Measurements from ENCODE around the gene ITGB4. TPM values are rescaled to one million over a fixed set of nuclear protein-coding genes. Genes with fewer than 3 reads are reported as not detected.

ITGB4 gene
- total RNA-seq, 2 experiments from 2014 or later: 0.81 to 1.3 TPM

GRCh38 chr17:75692976-75693375, 28.3 kb upstream of the ITGB4 start:
- ChIA-PET POLR2A (no interaction called here), CTCF (no interaction called here)
- Mint-ChIP-seq H3K36me3 (ENCODE audit: low read depth) (peaks cover 78% of the 10 kb centered on the region), H3K9me3 (no peaks in the 10 kb centered on the region), H3K4me3 (no peak overlapping the region), H3K4me1 (ENCODE audit: low read depth) (peaks cover 38% of the 10 kb centered on the region), H3K27me3 (no peaks in the 10 kb centered on the region), H3K27ac (no peak overlapping the region)
- H3K27ac ChIP-seq (ENCODE audit: low read depth in 1 of 2, low read length in 2 of 2): no peak overlapping the region
- H3K4me3 ChIP-seq (ENCODE audit: low read length): no peak overlapping the region
- peaks cover 33% of the 10 kb centered on the region for H3K4me1 ChIP-seq (ENCODE audit: insufficient read depth, low read length)
- no peaks in the 10 kb centered on the region for H3K9me3 ChIP-seq (ENCODE audit: control insufficient read depth in 1 of 2, insufficient read depth in 1 of 2, low read length in 2 of 2)
- peaks cover 71% of the 10 kb centered on the region for H3K36me3 ChIP-seq (ENCODE audit: insufficient read depth, low read length)
- TF ChIP-seq CTCF (IDR thresholded peaks at IDR 0.05): no peak
- H3K27me3 ChIP-seq (ENCODE audit: control insufficient read depth in 1 of 2, insufficient read depth in 2 of 2, low read length in 2 of 2): no peaks in the 10 kb centered on the region
- ATAC-seq (ENCODE audit: poor library complexity) (no peak), DNase-seq (no peak)
- intact Hi-C loops (cut with DNase I, micrococcal nuclease): no loop called here

DNA sequence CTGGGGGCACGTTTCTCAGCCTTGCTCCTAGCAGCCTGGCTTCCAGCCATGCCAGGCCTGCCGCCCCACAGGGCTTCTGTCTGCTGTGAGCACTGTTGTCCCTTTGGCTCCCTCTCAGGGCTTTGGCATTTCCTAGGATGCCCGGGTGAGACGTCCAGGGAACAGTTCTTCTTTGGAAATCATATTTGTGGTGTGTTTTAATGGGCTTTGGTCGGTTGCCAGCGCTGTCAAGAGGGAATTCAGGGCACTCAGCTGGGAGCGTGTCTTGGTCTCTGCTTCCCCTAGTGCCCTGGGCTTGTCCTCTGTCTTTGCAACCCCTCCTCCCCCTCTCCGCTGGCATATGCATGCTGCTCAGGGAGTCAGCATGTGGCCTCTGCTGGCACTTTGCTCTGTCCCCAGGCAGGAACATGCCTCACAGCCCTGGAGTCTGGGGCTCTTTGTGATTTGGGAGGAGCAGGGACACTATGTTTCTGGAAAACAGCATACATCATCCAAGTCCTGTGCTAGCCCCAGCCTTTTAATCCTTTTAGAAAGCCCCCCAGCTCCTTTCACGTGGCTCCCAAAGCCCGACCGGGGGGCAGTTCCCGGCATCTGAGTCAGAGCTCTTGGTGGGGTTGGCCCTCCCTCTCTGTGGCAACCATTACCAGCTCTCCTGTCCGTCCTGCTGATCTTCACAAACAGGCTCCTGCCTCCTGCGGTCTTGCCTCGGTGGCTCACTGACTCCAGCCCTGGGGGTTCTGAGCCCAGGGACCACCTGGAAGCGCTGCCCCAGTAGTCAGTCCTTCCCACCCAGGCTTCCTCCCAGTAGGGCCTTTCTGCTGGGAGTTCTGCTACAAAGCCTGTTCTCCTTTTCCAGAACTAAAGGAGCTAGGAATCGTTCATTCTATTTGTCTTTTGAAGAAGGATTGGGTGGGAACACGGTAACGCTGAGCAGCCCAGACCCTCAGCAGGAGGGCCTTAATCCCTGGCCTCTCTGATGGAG, 27.5 kb upstream of the ITGB4 start:
- POLR2A ChIA-PET: no interaction called here
- peaks cover 71% of the 10 kb centered on the region for H3K36me3 ChIP-seq (ENCODE audit: insufficient read depth, low read length)
- H3K4me3 Mint-ChIP-seq: no peak overlapping the region

GRCh38 chr17:75694536-75694935, 26.7 kb upstream of the ITGB4 start:
- Histone ChIP-seq H3K4me3 (ENCODE audit: low read length) (no peak overlapping the region), H3K4me1 (ENCODE audit: insufficient read depth, low read length) (peaks cover 18% of the 10 kb centered on the region), H3K27ac (ENCODE audit: low read depth in 1 of 2, low read length in 2 of 2) (no peak overlapping the region), H3K36me3 (ENCODE audit: insufficient read depth, low read length) (peaks cover 76% of the 10 kb centered on the region), H3K9me3 (ENCODE audit: control insufficient read depth in 1 of 2, insufficient read depth in 1 of 2, low read length in 2 of 2) (no peaks in the 10 kb centered on the region), H3K27me3 (ENCODE audit: control insufficient read depth in 1 of 2, insufficient read depth in 2 of 2, low read length in 2 of 2) (no peaks in the 10 kb centered on the region)
- DNase-seq: no peak
- CTCF ChIA-PET: no interaction called here
- peaks cover 23% of the 10 kb centered on the region for H3K4me1 Mint-ChIP-seq (ENCODE audit: low read depth)
- peaks cover 80% of the 10 kb centered on the region for H3K36me3 Mint-ChIP-seq (ENCODE audit: low read depth)
- no peak for ATAC-seq (ENCODE audit: poor library complexity)
- POLR2A ChIA-PET: no interaction called here
- no peaks in the 10 kb centered on the region for H3K27me3 Mint-ChIP-seq
- no peak overlapping the region for H3K4me3 Mint-ChIP-seq
- intact Hi-C loops (cut with DNase I, micrococcal nuclease): no loop called here
- H3K9me3 Mint-ChIP-seq: no peaks in the 10 kb centered on the region
- H3K27ac Mint-ChIP-seq: no peak overlapping the region
- TF ChIP-seq CTCF (IDR thresholded peaks at IDR 0.05): no peak

More for the DNA sequence above, 27.5 kb upstream of the ITGB4 start:
- H3K27me3 ChIP-seq (ENCODE audit: control insufficient read depth in 1 of 2, insufficient read depth in 2 of 2, low read length in 2 of 2): no peaks in the 10 kb centered on the region
- DNase-seq (no peak), ATAC-seq (ENCODE audit: poor library complexity) (no peak)
- H3K4me3 ChIP-seq (ENCODE audit: low read length): no peak overlapping the region
- Mint-ChIP-seq H3K27me3 (no peaks in the 10 kb centered on the region), H3K9me3 (no peaks in the 10 kb centered on the region), H3K4me1 (ENCODE audit: low read depth) (peaks cover 30% of the 10 kb centered on the region), H3K36me3 (ENCODE audit: low read depth) (peaks cover 80% of the 10 kb centered on the region), H3K27ac (no peak overlapping the region)
- intact Hi-C loops (cut with DNase I, micrococcal nuclease): no loop called here
- TF ChIP-seq CTCF (IDR thresholded peaks at IDR 0.05): no peak
- no peaks in the 10 kb centered on the region for H3K9me3 ChIP-seq (ENCODE audit: control insufficient read depth in 1 of 2, insufficient read depth in 1 of 2, low read length in 2 of 2)
- CTCF ChIA-PET: no interaction called here
- peaks cover 25% of the 10 kb centered on the region for H3K4me1 ChIP-seq (ENCODE audit: insufficient read depth, low read length)
- H3K27ac ChIP-seq (ENCODE audit: low read depth in 1 of 2, low read length in 2 of 2): no peak overlapping the region

All from CD4-positive, alpha-beta T cell (primary cell).